ENCODE data around the gene MYO10. TPM values are rescaled to one million over a fixed set of nuclear protein-coding genes. Genes with fewer than 3 reads are reported as not detected.

The MYO10 gene
- total and polyA plus RNA-seq, 2 donors (not counting 3 experiments of a cell fraction or from before 2014, with no cell fraction given) = 36.0 to 148 TPM

DNA sequence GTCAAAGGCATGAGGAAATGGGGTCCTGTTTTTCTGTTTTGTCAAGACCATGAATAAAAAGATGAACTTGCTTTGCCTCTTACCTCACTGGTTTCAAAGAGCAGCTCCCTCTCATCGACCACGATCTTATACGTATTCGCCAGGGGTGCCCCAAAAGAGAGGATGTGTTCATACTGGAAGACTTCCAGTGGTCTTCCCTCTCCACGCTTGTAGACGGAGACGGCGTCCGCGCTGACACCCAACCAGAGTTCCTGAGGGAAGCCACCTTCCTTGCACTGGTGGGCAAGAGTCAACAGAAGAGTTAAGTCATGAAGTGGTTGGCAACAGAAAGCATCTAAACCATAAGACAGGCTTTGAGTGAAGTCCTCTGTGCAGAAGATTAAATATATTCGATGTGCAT is 267.9 kb downstream of the MYO10 start:
- no peak overlapping the region for H3K9ac ChIP-seq (replicated peaks; ENCODE audit: extremely low read depth, insufficient read depth, low read length)
- H3K4me1 ChIP-seq (ENCODE audit: control insufficient read depth, extremely low read depth, insufficient read depth, low read length) = peaks cover 5% of the 10 kb centered on the region
- ChIA-PET CTCF (no interaction called here), POLR2A (no interaction called here)
- H3K27me3 ChIP-seq (ENCODE audit: control insufficient read depth in 2 of 2, insufficient read depth in 2 of 2, low read length in 2 of 2) = no peaks in the 10 kb centered on the region
- no peaks in the 10 kb centered on the region for H3K9me1 ChIP-seq (replicated peaks; ENCODE audit: control insufficient read depth, extremely low read depth, insufficient read depth, low read length)
- no peak overlapping the region for H3K27ac ChIP-seq (ENCODE audit: insufficient read depth, low read depth, low read length)
- FAIRE-seq = no peak
- no TSS peak for BruUV-seq (replicated peaks)
- H3K36me3 ChIP-seq (ENCODE audit: control insufficient read depth in 2 of 2, extremely low read depth in 1 of 2, insufficient read depth in 2 of 2, low read length in 2 of 2) = peaks cover 29 to 46% of the 10 kb centered on the region in 2 experiments
- H2AFZ ChIP-seq (ENCODE audit: low read depth, low read length) = no peak overlapping the region
- no peaks in the 10 kb centered on the region for H4K20me1 ChIP-seq (replicated peaks; ENCODE audit: control insufficient read depth, extremely low read depth, insufficient read depth, low read length)
- H3K9me3 ChIP-seq (replicated peaks; ENCODE audit: control insufficient read depth, insufficient read depth, low read length) = no peaks in the 10 kb centered on the region
- no peak overlapping the region for H3K4me2 ChIP-seq (ENCODE audit: insufficient read depth, low read length)
- H3K4me3 ChIP-seq (replicated peaks in 1 of 3; ENCODE audit: insufficient read depth in 1 of 3, low read depth in 1 of 3, low read length in 3 of 3) = no peak overlapping the region
- intact Hi-C loops (cut with micrococcal nuclease) = no loop called here
- no peak for DNase-seq (ENCODE audit: low read depth, low spot score)
- TF ChIP-seq, protein P1, sequence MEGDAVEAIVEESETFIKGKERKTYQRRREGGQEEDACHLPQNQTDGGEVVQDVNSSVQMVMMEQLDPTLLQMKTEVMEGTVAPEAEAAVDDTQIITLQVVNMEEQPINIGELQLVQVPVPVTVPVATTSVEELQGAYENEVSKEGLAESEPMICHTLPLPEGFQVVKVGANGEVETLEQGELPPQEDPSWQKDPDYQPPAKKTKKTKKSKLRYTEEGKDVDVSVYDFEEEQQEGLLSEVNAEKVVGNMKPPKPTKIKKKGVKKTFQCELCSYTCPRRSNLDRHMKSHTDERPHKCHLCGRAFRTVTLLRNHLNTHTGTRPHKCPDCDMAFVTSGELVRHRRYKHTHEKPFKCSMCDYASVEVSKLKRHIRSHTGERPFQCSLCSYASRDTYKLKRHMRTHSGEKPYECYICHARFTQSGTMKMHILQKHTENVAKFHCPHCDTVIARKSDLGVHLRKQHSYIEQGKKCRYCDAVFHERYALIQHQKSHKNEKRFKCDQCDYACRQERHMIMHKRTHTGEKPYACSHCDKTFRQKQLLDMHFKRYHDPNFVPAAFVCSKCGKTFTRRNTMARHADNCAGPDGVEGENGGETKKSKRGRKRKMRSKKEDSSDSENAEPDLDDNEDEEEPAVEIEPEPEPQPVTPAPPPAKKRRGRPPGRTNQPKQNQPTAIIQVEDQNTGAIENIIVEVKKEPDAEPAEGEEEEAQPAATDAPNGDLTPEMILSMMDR (IDR thresholded peaks at IDR 0.05; ENCODE audit: extremely low read depth in 1 of 2, insufficient read depth in 1 of 2, low read depth in 1 of 2, low read length in 2 of 2) = no peak
- TF ChIP-seq POLR2AphosphoS5 (IDR thresholded peaks at IDR 0.05; ENCODE audit: insufficient read depth, low read depth, low read length) = no peak
- TF ChIP-seq FOS (IDR thresholded peaks at IDR 0.05; ENCODE audit: borderline replicate concordance, insufficient read depth, low read length) = no peak
- TF ChIP-seq MYC (IDR thresholded peaks at IDR 0.05; ENCODE audit: low read depth, low read length) = no peak
- no peak for TF ChIP-seq GATA2 (IDR thresholded peaks at IDR 0.05; ENCODE audit: insufficient read depth, insufficient read length, low read depth, low read length)
- no peak for TF ChIP-seq EZH2 (IDR thresholded peaks at IDR 0.05; ENCODE audit: borderline replicate concordance, low read depth, low read length, severe bottlenecking)
- TF ChIP-seq, protein P2, sequence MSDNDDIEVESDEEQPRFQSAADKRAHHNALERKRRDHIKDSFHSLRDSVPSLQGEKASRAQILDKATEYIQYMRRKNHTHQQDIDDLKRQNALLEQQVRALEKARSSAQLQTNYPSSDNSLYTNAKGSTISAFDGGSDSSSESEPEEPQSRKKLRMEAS (IDR thresholded peaks at IDR 0.05; ENCODE audit: insufficient read depth, insufficient read length) = no peak
- TF ChIP-seq JUN (IDR thresholded peaks at IDR 0.05; ENCODE audit: borderline replicate concordance, insufficient read depth, insufficient read length, low read depth) = no peak
- no peak for TF ChIP-seq POLR2A (IDR thresholded peaks at IDR 0.05; ENCODE audit: low read depth, low read length)
- H3K79me2 ChIP-seq (ENCODE audit: control insufficient read depth, insufficient read depth, low read length) = peaks cover 2% of the 10 kb centered on the region
- dilution Hi-C loops (cut with MboI; ENCODE audit: extremely low pct_ligation_motif_present, low sequenced_read_pairs) = no loop called here
